ENCODE results near the gene MYCN.

The MYCN gene

DNA sequence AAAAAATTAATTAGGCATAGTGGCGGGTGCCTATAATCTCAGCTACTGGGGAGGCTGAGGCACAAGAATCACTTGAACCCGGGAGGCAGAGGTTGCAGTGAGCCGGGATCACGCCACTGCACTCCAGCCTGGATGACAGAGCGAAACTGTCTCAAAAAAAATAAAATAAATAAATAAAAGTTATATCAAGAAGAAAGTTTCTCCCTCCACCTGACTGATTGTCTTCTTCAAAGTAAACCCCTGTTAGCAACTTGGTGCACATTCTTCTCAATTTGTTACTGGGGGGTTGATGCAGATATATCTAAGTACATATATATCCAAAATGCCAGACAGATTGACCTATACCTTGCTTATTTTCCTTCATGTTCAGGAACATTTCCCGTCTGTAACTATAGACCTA is 5.2 kb upstream of the MYCN start:
- H3K4me3 ChIP-seq (ENCODE audit: low read depth in 1 of 2, low read length in 1 of 2), result no peak overlapping the region
- H3K9me3 ChIP-seq, result no peaks in the 10 kb centered on the region
- peaks cover 2 to 8% of the 10 kb centered on the region in 2 experiments for H3K4me1 ChIP-seq (ENCODE audit: control insufficient read depth in 1 of 2, insufficient read depth in 1 of 2, low read depth in 1 of 2, low read length in 1 of 2)
- TF ChIP-seq, protein P1, sequence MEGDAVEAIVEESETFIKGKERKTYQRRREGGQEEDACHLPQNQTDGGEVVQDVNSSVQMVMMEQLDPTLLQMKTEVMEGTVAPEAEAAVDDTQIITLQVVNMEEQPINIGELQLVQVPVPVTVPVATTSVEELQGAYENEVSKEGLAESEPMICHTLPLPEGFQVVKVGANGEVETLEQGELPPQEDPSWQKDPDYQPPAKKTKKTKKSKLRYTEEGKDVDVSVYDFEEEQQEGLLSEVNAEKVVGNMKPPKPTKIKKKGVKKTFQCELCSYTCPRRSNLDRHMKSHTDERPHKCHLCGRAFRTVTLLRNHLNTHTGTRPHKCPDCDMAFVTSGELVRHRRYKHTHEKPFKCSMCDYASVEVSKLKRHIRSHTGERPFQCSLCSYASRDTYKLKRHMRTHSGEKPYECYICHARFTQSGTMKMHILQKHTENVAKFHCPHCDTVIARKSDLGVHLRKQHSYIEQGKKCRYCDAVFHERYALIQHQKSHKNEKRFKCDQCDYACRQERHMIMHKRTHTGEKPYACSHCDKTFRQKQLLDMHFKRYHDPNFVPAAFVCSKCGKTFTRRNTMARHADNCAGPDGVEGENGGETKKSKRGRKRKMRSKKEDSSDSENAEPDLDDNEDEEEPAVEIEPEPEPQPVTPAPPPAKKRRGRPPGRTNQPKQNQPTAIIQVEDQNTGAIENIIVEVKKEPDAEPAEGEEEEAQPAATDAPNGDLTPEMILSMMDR (IDR thresholded peaks at IDR 0.05), result no peak
- no peak overlapping the region for H3K27ac ChIP-seq
- peaks cover 40% of the 10 kb centered on the region for H3K27me3 ChIP-seq
- H3K36me3 ChIP-seq, result no peaks in the 10 kb centered on the region

DNA sequence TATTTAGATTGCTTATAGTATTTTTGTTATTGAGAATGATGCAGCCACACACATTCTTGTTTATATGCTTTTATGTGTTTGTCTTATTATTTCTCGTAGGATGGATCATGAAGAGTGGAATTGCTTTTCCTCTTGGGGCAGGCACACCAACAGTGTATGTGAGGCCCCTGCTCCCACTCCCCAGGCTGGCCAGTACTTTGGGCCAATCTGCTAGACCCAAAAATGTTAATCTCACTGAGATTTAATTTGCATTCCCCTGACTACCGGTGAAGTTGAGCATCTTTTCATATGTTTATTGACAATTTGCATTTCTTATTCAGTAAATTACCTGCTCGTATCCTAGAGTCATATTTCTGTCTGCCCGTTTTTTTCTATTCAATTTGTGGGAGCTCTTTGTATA is 4.7 kb upstream of the MYCN start:
- H3K27me3 ChIP-seq, result peaks cover 45% of the 10 kb centered on the region
- H3K4me1 ChIP-seq (ENCODE audit: control insufficient read depth in 1 of 2, insufficient read depth in 1 of 2, low read depth in 1 of 2, low read length in 1 of 2), result peaks cover 2 to 12% of the 10 kb centered on the region in 2 experiments
- no peaks in the 10 kb centered on the region for H3K36me3 ChIP-seq
- H3K4me3 ChIP-seq (ENCODE audit: low read depth in 1 of 2, low read length in 1 of 2), result no peak overlapping the region
- H3K9me3 ChIP-seq, result no peaks in the 10 kb centered on the region
- no peak overlapping the region for H3K27ac ChIP-seq
- TF ChIP-seq, protein P1 (IDR thresholded peaks at IDR 0.05), result no peak

DNA sequence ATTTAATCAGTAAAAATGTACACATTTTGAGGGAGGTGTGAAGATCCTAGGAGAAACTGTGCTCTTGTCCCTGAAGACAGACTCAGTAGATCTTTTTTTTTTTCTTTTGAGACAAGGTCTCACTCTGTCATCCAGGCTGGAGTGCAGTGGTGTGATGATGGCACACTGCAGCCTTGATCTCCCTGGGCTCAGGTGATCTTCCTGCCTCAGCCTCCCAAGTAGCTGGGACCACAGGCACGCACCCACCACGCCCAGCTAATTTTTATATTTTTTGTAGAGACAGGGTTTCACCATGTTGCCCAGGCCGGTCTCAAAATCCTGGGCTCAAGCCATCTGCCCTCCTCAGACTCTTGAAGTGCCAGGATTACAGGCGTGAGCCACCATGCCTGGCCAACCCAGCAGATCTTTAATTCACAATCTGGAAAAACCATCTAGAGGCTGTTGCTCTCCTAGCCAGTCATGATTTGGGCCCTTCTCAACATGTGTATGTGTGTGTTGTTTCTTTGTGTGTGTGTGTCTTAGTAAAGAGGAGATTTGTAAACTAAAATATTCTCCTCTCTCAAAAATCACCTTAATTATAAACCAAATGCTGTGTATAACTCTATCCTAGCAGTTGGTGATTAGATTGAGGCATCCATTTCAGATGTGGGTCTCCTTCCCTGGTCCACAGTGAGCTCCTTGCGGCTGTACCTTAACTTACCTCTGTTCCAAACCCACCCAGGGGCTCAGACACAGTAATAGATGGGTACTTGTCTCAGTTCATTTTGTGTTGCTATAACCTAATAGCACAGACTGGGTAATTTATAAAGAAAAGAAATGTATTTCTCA is 3.9 kb upstream of the MYCN start:
- Histone ChIP-seq H3K36me3 (no peaks in the 10 kb centered on the region), H3K27ac (no peak overlapping the region), H3K9me3 (no peaks in the 10 kb centered on the region), H3K27me3 (peaks cover 53% of the 10 kb centered on the region), H3K4me3 (ENCODE audit: low read depth in 1 of 2, low read length in 1 of 2) (no peak overlapping the region), H3K4me1 (ENCODE audit: control insufficient read depth in 1 of 2, insufficient read depth in 1 of 2, low read depth in 1 of 2, low read length in 1 of 2) (peaks cover 2 to 14% of the 10 kb centered on the region in 2 experiments)
- TF ChIP-seq, protein P1 (IDR thresholded peaks at IDR 0.05), result no peak

DNA sequence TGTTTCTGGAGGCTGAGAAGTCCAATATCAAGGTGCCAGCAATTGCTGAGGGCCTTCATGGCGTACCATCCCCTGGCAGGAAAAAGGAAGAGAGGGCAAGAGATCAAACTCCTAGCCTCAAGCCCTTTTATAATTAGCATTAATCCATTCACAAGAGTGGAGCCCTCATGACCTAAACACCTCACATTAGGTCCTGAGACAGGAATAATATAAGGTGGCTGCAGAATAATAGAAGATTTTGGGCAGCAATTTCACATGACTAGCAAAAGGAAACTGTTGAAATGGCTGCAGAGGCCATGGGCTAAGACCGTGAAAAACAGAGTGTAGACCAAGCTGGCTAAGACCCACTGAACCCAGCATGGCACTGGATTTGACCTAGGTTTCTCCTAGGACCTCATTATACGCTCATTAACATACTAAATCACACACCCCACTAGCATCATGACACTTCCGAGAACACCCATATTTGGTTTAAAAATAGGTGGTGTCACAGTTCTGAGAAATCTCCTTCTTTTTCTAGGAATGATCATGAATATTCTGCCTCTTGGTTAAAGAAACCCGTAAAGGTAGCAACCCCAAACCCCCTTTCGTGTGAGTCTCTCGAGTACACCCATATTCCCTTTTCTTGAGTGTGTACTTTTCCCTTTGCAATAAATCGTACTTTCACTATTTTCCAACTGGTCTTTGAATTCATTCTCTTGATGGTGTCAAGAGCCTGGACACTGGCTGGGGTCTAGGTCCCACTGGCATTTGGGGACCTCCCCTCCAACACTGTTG is 3.1 kb upstream of the MYCN start:
- H3K4me1 ChIP-seq (ENCODE audit: control insufficient read depth in 1 of 2, insufficient read depth in 1 of 2, low read depth in 1 of 2, low read length in 1 of 2), result peaks cover 2 to 21% of the 10 kb centered on the region in 2 experiments
- H3K27me3 ChIP-seq, result peaks cover 62% of the 10 kb centered on the region
- H3K27ac ChIP-seq, result no peak overlapping the region
- H3K36me3 ChIP-seq, result no peaks in the 10 kb centered on the region
- no peak overlapping the region for H3K4me3 ChIP-seq (ENCODE audit: low read depth in 1 of 2, low read length in 1 of 2)
- H3K9me3 ChIP-seq, result no peaks in the 10 kb centered on the region
- TF ChIP-seq, protein P1 (IDR thresholded peaks at IDR 0.05), result no peak

DNA sequence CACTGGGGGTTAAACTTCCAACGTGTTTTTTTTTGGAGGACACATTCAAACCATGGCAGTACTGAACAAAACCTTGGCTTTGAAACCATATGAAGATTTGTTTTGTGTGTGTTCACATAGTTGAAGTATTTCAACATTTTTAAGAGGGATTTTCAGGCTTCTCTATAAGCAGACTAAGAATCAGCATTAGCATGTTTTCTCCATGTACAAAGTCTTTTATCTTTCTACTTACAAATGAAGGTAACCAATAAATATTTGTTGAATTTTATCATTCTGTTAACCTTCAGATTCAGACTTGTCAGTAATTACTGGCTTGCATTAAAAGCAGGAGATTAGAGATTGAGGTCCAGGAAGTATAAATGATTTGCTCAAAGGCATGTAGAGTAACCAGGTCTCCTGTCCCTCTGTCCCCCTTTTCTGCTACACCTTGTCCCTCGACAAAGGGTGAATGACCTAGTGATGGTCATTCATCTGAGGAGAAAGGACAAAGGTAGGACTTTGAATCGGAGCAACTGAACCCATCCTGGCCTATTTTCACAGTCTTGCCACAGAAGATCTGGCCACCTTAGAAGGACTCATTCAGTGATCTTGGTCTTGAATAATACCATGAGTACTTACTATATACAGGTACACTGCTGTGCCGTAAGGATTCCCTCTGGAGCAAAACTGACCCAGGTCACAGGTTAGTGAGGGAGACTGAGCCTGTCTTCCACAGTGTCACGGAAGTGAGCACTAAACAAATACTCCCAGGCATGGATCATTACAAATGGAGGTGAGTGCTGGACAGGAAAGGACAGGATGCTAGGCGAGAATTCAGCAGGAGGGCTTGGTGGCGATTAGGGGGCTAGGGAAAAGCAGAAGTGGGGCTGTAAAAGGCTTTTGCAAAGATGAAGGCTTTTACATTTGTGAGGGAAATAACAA is 2.2 kb upstream of the MYCN start:
- TF ChIP-seq, protein P1 (IDR thresholded peaks at IDR 0.05), result no peak
- no peak overlapping the region for H3K4me3 ChIP-seq (ENCODE audit: low read depth in 1 of 2, low read length in 1 of 2)
- peaks cover 2 to 21% of the 10 kb centered on the region in 2 experiments for H3K4me1 ChIP-seq (ENCODE audit: control insufficient read depth in 1 of 2, insufficient read depth in 1 of 2, low read depth in 1 of 2, low read length in 1 of 2)
- H3K27ac ChIP-seq, result no peak overlapping the region
- H3K27me3 ChIP-seq, result peaks cover 70% of the 10 kb centered on the region
- no peaks in the 10 kb centered on the region for H3K9me3 ChIP-seq
- H3K36me3 ChIP-seq, result no peaks in the 10 kb centered on the region
